ELF-1 (cell line): ENCODE measurements around the gene LILRB2.
"Not testable (repeated sequence)": the region's sequence is repeated elsewhere in the genome, so short reads cannot be mapped to it uniquely, and the experiment has no call there.

Experiments
- DNase-seq: peaks from one replicate; pipeline ENCODE4 v3.0.0-alpha.2; 2016; ENCODE audit warnings: low read depth, low spot score

The LILRB2 gene

DNA sequence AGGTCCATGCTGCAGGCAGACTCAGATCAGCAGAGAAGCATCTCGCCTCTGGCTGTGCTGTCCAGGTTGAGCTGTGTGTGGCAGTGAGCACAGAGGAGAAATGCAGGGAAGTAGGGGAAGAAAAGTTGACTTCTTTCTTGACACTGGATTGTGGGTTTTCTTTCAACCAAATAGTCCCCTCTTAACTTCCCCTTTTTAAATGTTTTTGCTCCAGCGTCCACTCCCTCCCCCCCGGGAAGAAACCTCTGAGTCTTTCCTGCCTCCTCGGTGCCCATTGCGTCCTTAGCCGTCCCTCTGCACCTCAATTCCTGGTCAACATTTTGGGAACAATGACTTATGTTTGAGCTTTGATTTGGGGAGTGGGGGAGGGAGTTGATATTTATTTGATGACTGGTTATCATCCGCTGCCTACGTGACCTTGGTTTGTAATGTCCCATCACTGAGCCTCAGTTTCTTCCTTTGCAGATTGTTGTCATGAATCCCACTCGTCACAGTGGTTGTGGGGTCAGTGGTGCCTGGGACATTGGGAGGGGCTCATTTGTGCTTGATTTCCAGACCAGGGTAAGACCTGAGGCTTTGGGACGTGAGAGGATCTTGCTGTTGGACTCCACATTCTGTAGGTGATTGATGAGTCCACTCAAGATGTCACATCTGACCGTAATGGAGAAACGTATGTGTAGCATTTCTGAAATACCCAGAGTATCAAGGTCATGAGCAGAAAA is at the start of gene LILRB2:
Gene LILRB2, minus strand, starts transcription at position 104 of the 722 bp plus-strand sequence. CDS start 614 bp downstream, outside the sequence.
- DNase-seq = no peak

DNA sequence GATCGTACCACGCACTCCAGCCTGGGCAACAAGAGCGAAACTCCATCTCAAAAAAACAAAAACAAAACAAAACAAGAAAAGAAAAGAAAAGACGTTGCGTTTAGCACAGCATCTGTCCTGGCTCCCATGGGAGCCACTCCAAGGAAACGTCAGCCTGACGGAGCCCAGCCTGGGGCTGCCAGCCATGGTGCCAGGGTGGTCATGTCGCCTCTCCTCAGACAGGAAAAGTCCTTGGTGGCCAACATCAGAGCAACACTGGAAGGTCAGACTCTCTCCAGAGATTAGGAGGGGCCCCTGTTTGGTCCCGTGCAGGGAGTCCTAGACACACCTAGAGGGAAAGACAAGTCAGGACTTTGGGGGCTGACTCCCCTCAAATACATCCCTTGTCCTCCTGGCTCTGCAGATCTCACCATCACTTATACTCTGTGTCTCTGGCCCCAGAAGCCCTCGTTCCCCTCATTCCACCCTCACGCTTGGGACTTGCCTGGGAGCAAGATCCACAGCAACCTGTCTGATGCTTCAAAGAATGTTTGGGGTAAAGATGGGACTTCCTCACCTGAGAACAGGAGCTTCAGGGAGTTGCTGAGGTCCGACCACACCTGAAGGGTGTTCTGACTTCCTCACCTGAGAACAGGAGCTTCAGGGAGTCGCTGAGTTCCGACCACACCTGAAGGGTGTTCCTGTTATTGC is 48.7 kb upstream of the LILRB2 start:
- no peak for DNase-seq

GRCh38 chr19:54328781-54329180 is 47.9 kb upstream of the LILRB2 start:
- not testable (repeated sequence) for DNase-seq

GRCh38 chr19:54325631-54326030 is 44.7 kb upstream of the LILRB2 start:
- no peak for DNase-seq

- DNase-seq = peak; percentile 51
These were observed 44.3 kb upstream of the LILRB2 start for GRCh38 chr19:54325194-54325621.

GRCh38 chr19:54324071-54324470 is 43.2 kb upstream of the LILRB2 start:
- no peak for DNase-seq

DNA sequence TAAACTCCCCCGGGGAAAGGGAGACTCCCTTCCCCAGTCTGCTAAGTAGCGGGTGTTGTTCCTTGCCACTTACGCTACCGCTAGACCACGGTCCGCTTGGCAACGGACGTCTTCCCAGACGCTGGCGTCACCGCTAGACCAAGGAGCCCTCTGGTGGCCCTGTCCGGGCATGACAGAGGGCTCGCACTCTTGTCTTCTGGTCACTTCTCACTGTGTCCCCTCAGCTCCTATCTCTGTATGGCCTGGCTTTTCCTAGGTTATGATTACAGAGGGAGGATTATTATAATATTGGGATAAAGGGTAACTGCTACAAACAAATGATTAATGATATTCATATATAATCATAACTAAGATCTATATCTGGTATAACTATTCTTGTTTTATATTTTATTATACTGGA is 42.0 kb upstream of the LILRB2 start:
- DNase-seq = not testable (repeated sequence)

DNA sequence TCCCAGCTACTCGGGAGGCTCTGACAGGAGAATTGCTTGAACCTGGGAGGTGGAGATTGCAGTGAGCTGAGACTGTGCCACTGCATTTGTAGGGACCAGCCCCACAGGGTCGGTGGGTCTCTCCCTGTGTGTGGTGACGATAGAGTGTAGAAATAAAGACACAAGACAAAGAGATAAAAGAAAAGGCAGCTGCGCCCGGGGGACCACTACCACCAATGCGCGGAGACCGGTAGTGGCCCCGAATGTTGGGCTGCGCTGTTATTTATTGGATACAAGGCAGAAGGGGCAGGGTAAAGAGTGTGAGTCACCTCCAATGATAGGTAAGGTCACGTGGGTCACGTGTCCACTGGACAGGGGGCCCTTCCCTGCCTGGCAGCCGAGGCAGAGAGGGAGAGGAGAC is 41.4 kb upstream of the LILRB2 start:
- not testable (repeated sequence) for DNase-seq

DNA sequence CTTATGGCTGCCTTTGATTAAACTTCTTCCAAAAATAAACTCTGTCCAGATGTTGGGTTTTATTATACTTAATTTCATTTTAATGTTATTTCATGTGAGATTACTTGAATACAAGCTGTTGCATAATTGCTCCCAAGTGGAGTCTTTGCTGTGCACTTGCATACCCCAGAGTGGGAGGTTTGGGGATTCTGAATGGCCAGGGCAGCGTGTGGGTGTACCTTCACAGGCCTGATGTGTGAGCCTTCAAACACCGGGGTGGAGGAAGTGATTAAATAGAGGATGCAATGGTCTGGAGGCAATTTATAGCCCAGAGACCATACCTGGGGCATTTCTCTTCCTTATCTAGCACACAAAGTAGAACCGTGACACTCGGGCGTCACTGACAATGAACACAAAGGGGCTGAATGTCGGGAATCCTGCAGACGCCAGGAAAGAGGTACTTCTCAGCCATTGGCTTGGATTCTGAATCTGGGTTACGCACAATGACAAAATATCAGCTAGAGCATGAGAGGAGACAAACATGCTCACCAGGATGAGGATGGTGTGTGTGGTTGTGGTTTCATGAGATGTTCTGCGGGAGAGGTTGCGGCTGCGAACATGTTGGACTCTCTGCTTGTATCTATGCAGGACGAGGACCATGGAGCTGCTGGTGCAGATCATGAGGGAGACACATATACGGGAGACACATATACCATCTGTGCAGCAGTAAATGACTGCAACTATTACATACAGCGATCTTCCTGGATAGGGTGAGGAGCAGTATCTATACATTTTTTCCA is 39.2 kb upstream of the LILRB2 start:
- DNase-seq = no peak

DNA sequence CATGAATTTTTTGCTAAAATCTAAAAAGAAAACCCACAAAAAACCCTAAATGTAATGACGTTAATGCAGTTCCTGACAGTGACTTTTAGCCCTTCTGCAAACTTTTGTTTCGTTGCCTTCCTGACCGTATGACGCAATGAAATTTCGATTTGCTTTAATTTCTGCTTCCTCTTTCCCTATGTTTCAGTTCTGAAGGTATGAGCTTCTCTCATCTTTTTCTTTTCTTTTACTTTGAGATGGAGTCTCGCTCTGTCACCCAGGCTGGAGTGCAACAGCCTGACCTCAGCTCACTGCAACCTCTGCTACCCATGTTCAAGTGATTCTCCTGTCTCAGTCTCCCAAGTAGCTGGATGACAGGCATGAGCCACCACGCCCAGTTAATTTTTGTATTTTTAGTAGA is 38.1 kb upstream of the LILRB2 start:
- DNase-seq = no peak

DNA sequence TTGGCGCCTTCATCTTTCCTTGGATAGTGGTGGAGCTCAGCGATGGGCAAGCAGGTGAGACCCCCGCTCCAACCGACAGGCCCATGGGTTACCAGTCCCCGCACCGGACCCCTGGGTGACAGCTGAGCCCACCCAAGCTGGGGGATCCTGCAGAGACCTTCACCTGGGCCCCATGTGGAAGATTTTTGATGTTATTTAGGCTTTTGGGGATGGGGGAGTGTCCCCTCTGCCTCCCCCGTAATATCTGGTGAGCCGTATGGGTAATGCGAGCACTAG is 37.0 kb upstream of the LILRB2 start:
- no peak for DNase-seq

DNA sequence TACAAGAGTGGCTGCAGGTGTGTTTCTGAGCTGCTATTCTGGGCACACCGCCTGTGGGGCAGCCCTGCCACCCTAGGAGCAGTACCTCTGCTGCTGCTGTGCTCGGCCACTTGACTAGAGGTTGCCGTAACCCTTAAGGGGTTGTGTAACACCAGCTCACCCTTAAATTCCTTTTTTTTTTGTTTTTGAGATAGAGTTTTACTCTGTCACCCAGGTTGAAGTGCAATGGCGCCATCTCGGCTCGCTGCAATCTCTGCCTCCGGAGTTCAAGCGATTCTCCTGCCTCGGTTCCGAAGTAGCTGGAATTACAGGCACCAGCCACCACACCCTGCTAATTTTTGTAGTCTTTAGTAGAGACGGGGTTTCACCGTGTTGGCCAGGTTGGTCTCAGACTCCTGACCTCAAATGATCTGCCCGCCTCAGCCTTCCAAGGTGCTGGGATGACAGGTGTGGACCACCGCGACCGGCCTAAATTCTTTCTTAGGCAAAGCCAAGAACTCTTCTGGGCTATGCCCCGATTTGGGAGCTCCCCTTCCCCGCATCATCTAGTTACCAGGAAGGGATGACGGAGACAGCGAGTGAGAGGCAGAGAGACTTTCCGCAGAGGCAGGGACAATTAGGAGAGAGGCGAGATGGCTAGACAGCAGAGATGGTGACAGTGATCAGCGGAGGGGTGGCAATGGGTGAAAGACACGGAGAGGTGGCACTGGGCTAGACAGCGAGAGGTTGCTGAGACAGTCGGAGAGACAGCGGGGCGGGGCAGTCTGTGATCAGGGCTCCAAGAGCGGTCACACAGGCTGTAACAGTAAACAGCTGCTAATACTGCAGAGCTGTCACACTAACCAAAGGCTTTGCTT is 36.4 kb upstream of the LILRB2 start:
- no peak for DNase-seq

- peak; percentile 60 for DNase-seq
These were observed 35.8 kb upstream of the LILRB2 start for GRCh38 chr19:54316746-54317107.

GRCh38 chr19:54315956-54316355 is 35.0 kb upstream of the LILRB2 start:
- no peak for DNase-seq

- no peak for DNase-seq
These were observed 31.8 kb upstream of the LILRB2 start, which contains the start of gene LILRA5 for GRCh38 chr19:54312436-54313377. Gene LILRA5, minus strand, starts transcription at chr19:54313166. Its CDS starts 147 bp downstream, at chr19:54313019.

GRCh38 chr19:54312011-54312410 is 31.1 kb upstream of the LILRB2 start:
- DNase-seq = no peak

DNA sequence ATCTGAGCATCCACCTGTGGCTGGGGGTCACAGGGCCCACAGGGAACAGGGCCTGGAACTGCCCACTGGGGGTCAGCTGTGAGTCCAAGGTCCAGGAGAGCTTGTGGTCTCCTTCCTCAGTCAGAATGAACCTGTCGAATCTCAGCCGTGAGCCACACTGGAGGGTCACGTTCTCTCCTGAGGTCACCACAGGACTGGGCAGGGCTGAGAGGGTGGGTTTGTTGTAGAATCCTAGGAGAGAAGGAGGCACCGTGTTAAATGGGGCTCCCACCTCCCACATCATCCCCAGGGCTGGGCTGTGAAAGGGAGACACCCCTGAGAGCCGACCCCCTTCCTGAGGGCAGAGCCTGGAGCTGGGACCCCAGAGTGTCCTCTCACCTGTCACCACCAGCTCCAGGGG is 30.6 kb upstream of the LILRB2 start:
- DNase-seq = no peak

DNA sequence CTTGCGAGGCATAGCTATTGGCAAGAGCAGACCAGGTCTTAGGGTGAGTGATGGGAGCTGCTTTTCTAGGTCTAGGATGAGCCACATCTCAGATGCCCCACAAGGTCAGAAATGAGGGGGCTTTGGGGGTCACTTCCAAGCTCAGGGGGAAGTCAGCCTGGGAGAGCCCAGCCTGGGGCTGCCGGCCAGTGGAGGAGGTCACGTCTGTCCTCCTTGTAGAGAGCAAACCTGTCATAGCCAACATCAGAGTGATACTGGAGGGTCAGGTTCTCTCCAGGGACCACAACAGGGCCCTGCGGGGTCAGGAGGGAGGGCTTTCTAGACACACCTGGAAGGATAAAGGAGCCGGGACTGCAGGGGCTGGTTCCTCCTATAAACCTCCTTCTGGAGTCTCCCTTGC is 29.6 kb upstream of the LILRB2 start:
- DNase-seq = no peak

DNA sequence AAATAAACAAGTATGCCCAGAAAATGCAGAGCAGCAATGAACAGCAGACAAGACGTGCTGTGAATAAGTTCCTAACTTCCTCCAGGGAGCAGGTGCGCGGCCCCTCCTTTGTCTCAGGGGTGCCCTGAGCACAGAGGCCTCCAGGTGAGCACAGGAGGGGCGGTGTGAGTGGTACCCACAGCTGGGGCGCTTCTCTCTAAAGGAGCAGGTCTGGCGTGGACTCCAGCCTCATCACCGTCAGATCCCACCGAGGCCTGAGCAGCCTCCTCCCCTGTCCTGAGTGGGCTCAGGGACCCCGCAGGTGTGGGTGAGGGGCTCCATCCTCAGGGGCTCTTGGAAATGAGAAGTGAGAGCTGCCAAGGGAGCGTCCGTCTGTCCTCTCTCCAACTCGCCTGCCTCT is 28.9 kb upstream of the LILRB2 start:
- DNase-seq = no peak

GRCh38 chr19:54307389-54308020 is 26.6 kb upstream of the LILRB2 start:
- no peak for DNase-seq
